Neuronal stem cell (in vitro differentiated cells): ENCODE measurements around the gene NXN.

ENCODE experiments used
- DNase-seq: peaks from one replicate; pipeline ENCODE4 v3.0.0-alpha.2; 2013; ENCODE audit warnings: low spot score
- H2AFZ ChIP-seq: one replicate; pipeline ENCODE4 v1.6.1; 2013; ENCODE audit warnings: mild to moderate bottlenecking, low read length, inconsistent platforms
- H2AK5ac ChIP-seq: 2 replicates; pipeline ENCODE4 v1.6.1; 2013; ENCODE audit warnings: low read depth, mild to moderate bottlenecking, inconsistent platforms, low read length, moderate library complexity, mixed read lengths
- H2BK120ac ChIP-seq: 2 replicates; pipeline ENCODE4 v1.6.1; 2013; ENCODE audit warnings: low read depth, mild to moderate bottlenecking, inconsistent platforms, low read length, moderate library complexity, mixed read lengths
- H2BK12ac ChIP-seq: one replicate; pipeline ENCODE4 v1.6.1; 2013; ENCODE audit warnings: low read length, inconsistent platforms
- H2BK15ac ChIP-seq: 2 replicates; pipeline ENCODE4 v1.6.1; 2013; ENCODE audit warnings: mild to moderate bottlenecking, low read length, inconsistent platforms, mixed read lengths
- H2BK5ac ChIP-seq: one replicate; pipeline ENCODE4 v1.6.1; 2013; ENCODE audit warnings: inconsistent platforms, mild to moderate bottlenecking, low read length, moderate library complexity
- H3K14ac ChIP-seq: one replicate; pipeline ENCODE4 v1.6.1; 2013; ENCODE audit warnings: low read length, inconsistent platforms
- H3K18ac ChIP-seq: 2 replicates; pipeline ENCODE4 v1.6.1; 2013; ENCODE audit warnings: low read length, inconsistent platforms
- H3K23ac ChIP-seq: 2 replicates; pipeline ENCODE4 v1.6.1; 2013; ENCODE audit warnings: low read depth, mild to moderate bottlenecking, mixed read lengths, low read length, inconsistent platforms; ENCODE audit not compliant: poor library complexity
- H3K27ac ChIP-seq: replicated peaks from 3 replicates; pipeline ENCODE4 v1.5.1; 2013; ENCODE audit warnings: low read length, inconsistent platforms
- H3K27me3 ChIP-seq, 3 experiments: 2 replicates each; pipeline ENCODE4 v1.6.1; 2013; ENCODE audit warnings: low read length in 3 of 3, mild to moderate bottlenecking in 2 of 3, inconsistent platforms in 1 of 3, low read depth in 1 of 3, mixed read lengths in 1 of 3, moderate library complexity in 1 of 3; ENCODE audit not compliant: control insufficient read depth in 3 of 3, insufficient read depth in 3 of 3
- H3K36me3 ChIP-seq, 2 donors: replicated peaks in 1 of 2; 2 replicates each; pipeline ENCODE4 v1.6.1; 2013; ENCODE audit warnings: low read length in 2 of 2; ENCODE audit not compliant: control insufficient read depth in 2 of 2, insufficient read depth in 2 of 2
- H3K4ac ChIP-seq: 2 replicates; pipeline ENCODE4 v1.6.1; 2013; ENCODE audit warnings: inconsistent platforms, mild to moderate bottlenecking, low read length, moderate library complexity
- H3K4me1 ChIP-seq, 2 donors: 1 replicate in 1 of 2; 2 replicates in 1 of 2; pipeline ENCODE4 v1.6.1; 2013; ENCODE audit warnings: low read length in 2 of 2, low read depth in 1 of 2; ENCODE audit not compliant: control insufficient read depth in 2 of 2, insufficient read depth in 1 of 2
- H3K4me2 ChIP-seq: one replicate; pipeline ENCODE4 v1.6.1; 2013; ENCODE audit warnings: mild to moderate bottlenecking, low read length, inconsistent platforms; ENCODE audit not compliant: insufficient read depth, poor library complexity, severe bottlenecking
- H3K4me3 ChIP-seq, 2 donors: 2 replicates each; pipeline ENCODE4 v1.5.1; 2013; ENCODE audit warnings: low read length in 2 of 2, mild to moderate bottlenecking in 2 of 2, inconsistent platforms in 1 of 2, moderate library complexity in 1 of 2
- H3K79me1 ChIP-seq: one replicate; pipeline ENCODE4 v1.6.1; 2013; ENCODE audit warnings: low read depth, mild to moderate bottlenecking, inconsistent platforms, low read length, moderate library complexity
- H3K9ac ChIP-seq: one replicate; pipeline ENCODE4 v1.6.1; 2013; ENCODE audit warnings: mild to moderate bottlenecking, low read depth, low read length, inconsistent platforms; ENCODE audit not compliant: poor library complexity
- H3K9me3 ChIP-seq, 2 donors: replicated peaks in 1 of 2; 2 replicates each; pipeline versions ENCODE3 to v1.6.1; 2013; ENCODE audit warnings: low read length in 2 of 2, mild to moderate bottlenecking in 2 of 2, inconsistent platforms in 1 of 2, low read depth in 1 of 2, mixed read lengths in 1 of 2, moderate library complexity in 1 of 2; ENCODE audit not compliant: control insufficient read depth in 2 of 2, insufficient read depth in 1 of 2
- H4K8ac ChIP-seq: one replicate; pipeline ENCODE4 v1.6.1; 2013; ENCODE audit warnings: low read depth, mild to moderate bottlenecking, inconsistent platforms, low read length, moderate library complexity
- H4K91ac ChIP-seq: one replicate; pipeline ENCODE4 v1.6.1; 2013; ENCODE audit warnings: low read length, low read depth, mild to moderate bottlenecking, inconsistent platforms; ENCODE audit not compliant: poor library complexity
- WGBS, 2 donors: extraction: QIAGEN DNeasy Blood & Tissue Kit; methylation state at CpG; one replicate each; pipeline ENCODE4 v1.1.7; 2013; ENCODE audit warnings: missing lambda C conversion rate in 2 of 2, mixed read lengths in 1 of 2; ENCODE audit not compliant: insufficient read length in 2 of 2, insufficient replicate concordance in 1 of 2; ENCODE audit errors: extremely low coverage in 2 of 2; 5-methylcytosine and 5-hydroxymethylcytosine counted together

Gene NXN

GRCh38 chr17:902463-902862, 77.1 kb downstream of the NXN start:
- no peak overlapping the region for H3K23ac ChIP-seq
- H3K27me3 ChIP-seq = no peaks in the 10 kb centered on the region
- no peak overlapping the region for H3K4me3 ChIP-seq
- peaks cover 0 to 45% of the 10 kb centered on the region in 2 donors for H3K36me3 ChIP-seq
- H4K8ac ChIP-seq = peak overlapping the region; percentile 43
- no peak overlapping the region for H3K27ac ChIP-seq
- H3K18ac ChIP-seq = no peak overlapping the region
- H4K91ac ChIP-seq = no peak overlapping the region
- no peak overlapping the region for H2AFZ ChIP-seq
- H3K4ac ChIP-seq = no peak overlapping the region
- H3K79me1 ChIP-seq = peaks cover 3% of the 10 kb centered on the region
- H3K14ac ChIP-seq = no peak overlapping the region
- H2AK5ac ChIP-seq = no peak overlapping the region
- no peak for DNase-seq
- WGBS, 2 donors = no CpG with 5 or more reads among the region's 8 CpGs
- no peak overlapping the region for H3K4me2 ChIP-seq
- H2BK5ac ChIP-seq = no peak overlapping the region
- no peak overlapping the region for H2BK120ac ChIP-seq
- no peak overlapping the region for H3K9ac ChIP-seq
- peaks cover 0 to 3% of the 10 kb centered on the region in 2 donors for H3K9me3 ChIP-seq
- H3K4me1 ChIP-seq = peaks cover 0 to 11% of the 10 kb centered on the region in 2 donors
- no peak overlapping the region for H2BK12ac ChIP-seq
- no peak overlapping the region for H2BK15ac ChIP-seq

GRCh38 chr17:901964-902363, 77.6 kb downstream of the NXN start:
- no peaks in the 10 kb centered on the region for H3K27me3 ChIP-seq
- no peak overlapping the region for H4K91ac ChIP-seq
- H3K4me3 ChIP-seq = peak overlapping the region in 1 of 2 donors; percentile 34
- no peak for DNase-seq
- H3K36me3 ChIP-seq = peaks cover 2 to 48% of the 10 kb centered on the region in 2 donors
- no peak overlapping the region for H3K23ac ChIP-seq
- peaks cover 0 to 16% of the 10 kb centered on the region in 2 donors for H3K4me1 ChIP-seq
- no peak overlapping the region for H2BK12ac ChIP-seq
- no peak overlapping the region for H2AFZ ChIP-seq
- H2BK120ac ChIP-seq = no peak overlapping the region
- H3K4ac ChIP-seq = no peak overlapping the region
- WGBS, 2 donors = no CpG with 5 or more reads among the region's 21 CpGs
- H2BK15ac ChIP-seq = no peak overlapping the region
- no peak overlapping the region for H2BK5ac ChIP-seq
- H4K8ac ChIP-seq = no peak overlapping the region
- H3K9ac ChIP-seq = no peak overlapping the region
- no peak overlapping the region for H3K14ac ChIP-seq
- H3K4me2 ChIP-seq = no peak overlapping the region
- H3K9me3 ChIP-seq = peaks cover 0 to 3% of the 10 kb centered on the region in 2 donors
- H2AK5ac ChIP-seq = no peak overlapping the region
- peaks cover 3% of the 10 kb centered on the region for H3K79me1 ChIP-seq
- H3K18ac ChIP-seq = no peak overlapping the region
- no peak overlapping the region for H3K27ac ChIP-seq

- Histone ChIP-seq H3K27ac (peak overlapping the region; percentile 1), H2BK12ac (no peak overlapping the region), H3K23ac (no peak overlapping the region), H3K4me2 (no peak overlapping the region), H2AFZ (no peak overlapping the region), H4K91ac (no peak overlapping the region), H3K9me3 (peaks cover 0 to 3% of the 10 kb centered on the region in 2 donors), H3K27me3 (no peaks in the 10 kb centered on the region), H3K9ac (no peak overlapping the region), H3K4me1 (peaks cover 0 to 19% of the 10 kb centered on the region in 2 donors), H3K18ac (no peak overlapping the region), H3K36me3 (peaks cover 2 to 52% of the 10 kb centered on the region in 2 donors), H2BK15ac (no peak overlapping the region), H3K14ac (no peak overlapping the region), H4K8ac (no peak overlapping the region), H2BK120ac (no peak overlapping the region), H2BK5ac (no peak overlapping the region), H3K4ac (no peak overlapping the region), H3K4me3 (no peak overlapping the region), H2AK5ac (no peak overlapping the region), H3K79me1 (peaks cover 5% of the 10 kb centered on the region)
- no CpG with 5 or more reads among the region's 18 CpGs for WGBS, 2 donors
- no peak for DNase-seq
Observed at GRCh38 chr17:901191-901950, 78.2 kb downstream of the NXN start.

- no peak overlapping the region for H3K23ac ChIP-seq
- DNase-seq = no peak
- H4K91ac ChIP-seq = no peak overlapping the region
- peaks cover 5% of the 10 kb centered on the region for H3K79me1 ChIP-seq
- no peak overlapping the region for H2AFZ ChIP-seq
- H3K27me3 ChIP-seq = no peaks in the 10 kb centered on the region
- no peak overlapping the region for H3K4me2 ChIP-seq
- H3K9ac ChIP-seq = no peak overlapping the region
- WGBS, 2 donors = no CpG with 5 or more reads among the region's 5 CpGs
- no peak overlapping the region for H3K18ac ChIP-seq
- H2BK15ac ChIP-seq = no peak overlapping the region
- H2AK5ac ChIP-seq = no peak overlapping the region
- no peak overlapping the region for H3K14ac ChIP-seq
- H2BK12ac ChIP-seq = no peak overlapping the region
- H3K27ac ChIP-seq = no peak overlapping the region
- no peak overlapping the region for H3K4me3 ChIP-seq
- peaks cover 2 to 51% of the 10 kb centered on the region in 2 donors for H3K36me3 ChIP-seq
- no peak overlapping the region for H3K4ac ChIP-seq
- H4K8ac ChIP-seq = no peak overlapping the region
- no peak overlapping the region for H2BK120ac ChIP-seq
- H2BK5ac ChIP-seq = no peak overlapping the region
- peaks cover 0 to 19% of the 10 kb centered on the region in 2 donors for H3K4me1 ChIP-seq
- peaks cover 0 to 3% of the 10 kb centered on the region in 2 donors for H3K9me3 ChIP-seq
Observed at GRCh38 chr17:900336-900934, 79.1 kb downstream of the NXN start.
